PFSK-1 (cell line): Measurements from ENCODE around the gene GABBR1.

Experiments
- FOXP2 ChIP-seq: optimal IDR thresholded peaks from 2 replicates; pipeline ENCODE3; 2011; ENCODE audit warnings: borderline replicate concordance, control low read depth, inconsistent platforms; ENCODE audit not compliant: insufficient read depth; ENCODE audit errors: extremely low read length, extremely low read depth
- POLR2AphosphoS5 ChIP-seq: IDR thresholded peaks from 2 replicates; pipeline ENCODE4 v1.6.1; 2012; ENCODE audit warnings: low read depth, mild to moderate bottlenecking, control low read depth, low read length, moderate library complexity
- REST ChIP-seq, 2 experiments: IDR thresholded peaks; 2 replicates each; pipeline versions ENCODE4 v1.6.1 to v1.8.0; 2011 to 2012; ENCODE audit warnings: low read depth in 2 of 2, low read length in 2 of 2, control low read depth in 1 of 2, inconsistent platforms in 1 of 2, mild to moderate bottlenecking in 1 of 2, moderate library complexity in 1 of 2; ENCODE audit not compliant: insufficient read depth in 1 of 2
- SIN3A ChIP-seq: IDR thresholded peaks from 2 replicates; pipeline ENCODE4 v1.6.1; 2012; ENCODE audit warnings: mild to moderate bottlenecking, low read length, moderate library complexity, borderline replicate concordance; ENCODE audit not compliant: insufficient read depth
- TAF1 ChIP-seq: IDR thresholded peaks from 2 replicates; pipeline ENCODE4 v1.6.1; 2012; ENCODE audit warnings: low read length, control low read depth, borderline replicate concordance; ENCODE audit not compliant: insufficient read depth

Gene GABBR1

DNA sequence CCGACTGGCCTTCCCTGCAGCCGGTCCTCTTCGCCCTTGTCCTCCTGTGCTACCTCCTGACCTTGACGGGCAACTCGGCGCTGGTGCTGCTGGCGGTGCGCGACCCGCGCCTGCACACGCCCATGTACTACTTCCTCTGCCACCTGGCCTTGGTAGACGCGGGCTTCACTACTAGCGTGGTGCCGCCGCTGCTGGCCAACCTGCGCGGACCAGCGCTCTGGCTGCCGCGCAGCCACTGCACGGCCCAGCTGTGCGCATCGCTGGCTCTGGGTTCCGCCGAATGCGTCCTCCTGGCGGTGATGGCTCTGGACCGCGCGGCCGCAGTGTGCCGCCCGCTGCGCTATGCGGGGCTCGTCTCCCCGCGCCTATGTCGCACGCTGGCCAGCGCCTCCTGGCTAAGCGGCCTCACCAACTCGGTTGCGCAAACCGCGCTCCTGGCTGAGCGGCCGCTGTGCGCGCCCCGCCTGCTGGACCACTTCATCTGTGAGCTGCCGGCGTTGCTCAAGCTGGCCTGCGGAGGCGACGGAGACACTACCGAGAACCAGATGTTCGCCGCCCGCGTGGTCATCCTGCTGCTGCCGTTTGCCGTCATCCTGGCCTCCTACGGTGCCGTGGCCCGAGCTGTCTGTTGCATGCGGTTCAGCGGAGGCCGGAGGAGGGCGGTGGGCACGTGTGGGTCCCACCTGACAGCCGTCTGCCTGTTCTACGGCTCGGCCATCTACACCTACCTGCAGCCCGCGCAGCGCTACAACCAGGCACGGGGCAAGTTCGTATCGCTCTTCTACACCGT, 79.5 kb downstream of the GABBR1 start:
- TF ChIP-seq SIN3A (no peak), TAF1 (no peak), FOXP2 (no peak), POLR2AphosphoS5 (no peak)

DNA sequence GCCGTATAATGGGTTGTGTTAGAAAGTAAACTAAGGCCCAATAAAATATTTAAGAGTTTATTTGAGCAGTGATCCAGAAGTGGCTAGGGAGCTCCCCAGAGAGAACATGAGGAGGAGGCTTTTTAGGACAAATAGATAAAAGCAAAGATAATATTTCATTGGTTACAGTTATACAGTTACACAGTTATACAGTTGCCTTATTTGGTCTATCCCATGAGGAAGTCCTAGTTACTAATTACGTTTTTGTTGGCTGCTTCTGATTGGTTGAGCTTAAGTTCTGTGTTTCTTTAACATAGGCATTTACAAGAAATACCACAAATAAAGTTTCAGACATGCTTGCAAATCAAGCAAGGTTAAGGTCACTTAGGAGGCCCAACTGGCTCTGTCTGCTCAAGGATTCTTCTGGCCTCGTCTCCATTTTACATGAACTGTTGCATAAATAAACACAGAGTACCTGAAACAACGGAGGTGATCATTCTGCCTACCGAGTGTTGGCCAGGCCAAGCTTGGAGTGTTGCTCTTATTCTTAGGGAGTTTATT, 80.4 kb downstream of the GABBR1 start:
- no peak for TF ChIP-seq SIN3A
- TF ChIP-seq TAF1 = no peak
- no peak for TF ChIP-seq FOXP2
- TF ChIP-seq REST (IDR thresholded peaks at IDR 0.05; ENCODE audit: insufficient read depth in 1 of 2, low read depth in 2 of 2, low read length in 2 of 2) = no peak
- no peak for TF ChIP-seq POLR2AphosphoS5

GRCh38 chr6:29547573-29547972, 85.4 kb downstream of the GABBR1 start:
- TF ChIP-seq TAF1 (no peak), FOXP2 (no peak), REST (IDR thresholded peaks at IDR 0.05; ENCODE audit: insufficient read depth in 1 of 2, low read depth in 2 of 2, low read length in 2 of 2) (no peak), SIN3A (no peak), POLR2AphosphoS5 (no peak)

DNA sequence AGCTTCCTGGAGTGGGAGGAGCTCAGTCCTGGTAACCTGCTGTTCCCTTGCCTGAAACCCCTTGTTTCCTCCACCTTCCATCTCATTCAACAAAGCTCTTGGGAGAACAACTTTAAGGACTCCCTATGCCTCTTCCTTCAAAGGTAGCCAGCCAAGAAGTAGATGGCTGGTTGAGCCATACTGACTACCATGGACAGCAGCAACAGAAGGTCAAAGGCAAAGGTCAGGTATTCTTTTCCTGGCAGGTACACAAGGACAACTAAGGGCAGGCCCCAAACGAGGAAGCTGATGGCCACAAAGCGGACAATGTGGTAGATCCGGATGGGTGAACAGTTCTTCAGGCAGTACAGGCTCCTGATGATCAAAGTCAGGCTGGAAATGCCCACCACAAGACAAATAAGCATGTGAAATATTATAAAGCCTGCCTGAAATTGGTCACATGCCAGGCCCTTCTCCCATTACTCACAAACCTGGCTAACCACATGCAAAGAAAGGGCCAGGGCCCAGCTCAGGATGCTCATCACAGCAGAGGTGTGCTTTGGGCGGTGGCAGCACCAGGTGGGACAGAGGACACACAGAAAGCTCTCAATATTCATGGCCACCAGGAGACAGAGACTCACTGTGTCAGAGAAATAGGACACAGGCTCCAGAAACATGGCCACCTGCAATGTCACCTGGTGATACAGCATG, 95.1 kb downstream of the GABBR1 start:
- TF ChIP-seq POLR2AphosphoS5 (no peak), REST (IDR thresholded peaks at IDR 0.05; ENCODE audit: insufficient read depth in 1 of 2, low read depth in 2 of 2, low read length in 2 of 2) (peak; percentile 57 to 88; a peak in 3 of 4 replicates)

GRCh38 chr6:29532320-29532951, 100.5 kb downstream of the GABBR1 start:
- TF ChIP-seq TAF1 (no peak), REST (IDR thresholded peaks at IDR 0.05; ENCODE audit: insufficient read depth in 1 of 2, low read depth in 2 of 2, low read length in 2 of 2) (no peak), POLR2AphosphoS5 (no peak), FOXP2 (no peak), SIN3A (no peak)
